Measurements from ENCODE around the gene CCDC192.

GRCh38 chr5:127980843-127981242 lies 277.7 kb downstream of the CCDC192 start:
- TF ChIP-seq CTCF (IDR thresholded peaks at IDR 0.05) (no peak), POLR2A (IDR thresholded peaks at IDR 0.05) (no peak)
